HepG2 (cell line): Measurements from ENCODE around the gene PKP3. TPM values are rescaled to one million over a fixed set of nuclear protein-coding genes. Genes with fewer than 3 reads are reported as not detected.
"Not testable (repeated sequence)": the region's sequence is repeated elsewhere in the genome, so short reads cannot be mapped to it uniquely, and the experiment has no call there.

ENCODE experiments used
- ATAC-seq: fragments of 200-7000 bp; cut with Tn5 transposase; 3 replicates; pipeline ENCODE4 v1.9.1; 2020; ENCODE audit warnings: mild to moderate bottlenecking, moderate library complexity
- BruUV-seq: library from RNA; stranded (reverse); fragments of 400-500 nt; replicated peaks from 2 replicates; lab custom pipeline; 2021; lab: Mats Ljungman, UMichigan
- CTCF ChIA-PET: fragments of 300-600 bp; formaldehyde crosslinking; extraction: SDS; loops from one replicate; lab custom pipeline; 2021; ENCODE audit warnings: low total read pairs, inconsistent platforms, low intra/inter-chr PET ratio; lab: Yijun Ruan, JAX
- POLR2A ChIA-PET: fragments of 350-600 bp; sonication (Branson Sonifier 250); formaldehyde crosslinking; loops from one replicate; lab custom pipeline; 2020; ENCODE audit warnings: antibody characterized with exemption, inconsistent platforms; lab: Yijun Ruan, JAX
- DNase-seq: peaks from one replicate; pipeline ENCODE4 v3.0.0-alpha.2; 2015; ENCODE audit warnings: low spot score
- FAIRE-seq: peaks from 3 replicates; lab custom pipeline; 2011; peaks lifted over from hg19 to GRCh38; lab: Jason Lieb, UNC
- H2AFZ ChIP-seq: one replicate; pipeline ENCODE4 v1.6.1; 2011; ENCODE audit warnings: low read length, inconsistent platforms
- H3K27ac ChIP-seq: fragments of 300-600 bp; 3 replicates; pipeline ENCODE4 v1.8.0; 2011; ENCODE audit warnings: mixed run types, mild to moderate bottlenecking, mixed read lengths, low read length, inconsistent platforms; ENCODE audit not compliant: insufficient read depth; ENCODE audit errors: extremely low read length
- H3K27me3 ChIP-seq, 2 experiments: fragments of 200-600 bp in 1 of 2; 2 replicates in 1 of 2; 3 replicates in 1 of 2; pipeline versions ENCODE4 v1.6.0 to v1.8.0; 2011; ENCODE audit warnings: low read length in 2 of 2, mild to moderate bottlenecking in 2 of 2, moderate library complexity in 2 of 2, inconsistent platforms in 1 of 2; ENCODE audit not compliant: insufficient read depth in 2 of 2, control insufficient read depth in 1 of 2
- H3K36me3 ChIP-seq, 2 experiments: fragments of 200-600 bp in 1 of 2; replicated peaks in 1 of 2; 2 replicates in 1 of 2; 3 replicates in 1 of 2; pipeline versions ENCODE4 v1.5.1 to v1.8.0; 2011; ENCODE audit warnings: low read length in 2 of 2, inconsistent platforms in 1 of 2; ENCODE audit not compliant: insufficient read depth in 2 of 2, control insufficient read depth in 1 of 2
- H3K4me1 ChIP-seq: 2 replicates; pipeline ENCODE4 v1.5.1; 2012; ENCODE audit warnings: low read length, inconsistent platforms; ENCODE audit not compliant: insufficient read depth
- H3K4me2 ChIP-seq: 2 replicates; pipeline ENCODE4 v1.6.0; 2011; ENCODE audit warnings: low read depth, low read length, inconsistent platforms
- H3K4me3 ChIP-seq, 3 experiments: fragments of 200-600 bp in 1 of 3; sonication (generic), shearing (Covaris generic) in 1 of 3; replicated peaks in 1 of 3; 2 replicates each; pipeline ENCODE4 v1.5.1; 2011 to 2016; ENCODE audit warnings: low read length in 3 of 3, inconsistent platforms in 2 of 3, low read depth in 2 of 3, mild to moderate bottlenecking in 2 of 3, control low read depth in 1 of 3, mixed read lengths in 1 of 3; ENCODE audit not compliant: insufficient read depth in 1 of 3
- H3K79me2 ChIP-seq: one replicate; pipeline ENCODE4 v1.6.1; 2011; ENCODE audit warnings: low read length, inconsistent platforms; ENCODE audit not compliant: insufficient read depth
- H3K9ac ChIP-seq: 2 replicates; pipeline ENCODE4 v1.6.0; 2011; ENCODE audit warnings: mild to moderate bottlenecking, low read depth, low read length, inconsistent platforms; ENCODE audit not compliant: insufficient read depth
- H3K9me3 ChIP-seq: 2 replicates; pipeline ENCODE4 v1.5.1; 2012; ENCODE audit warnings: mild to moderate bottlenecking, low read length
- H4K20me1 ChIP-seq: 2 replicates; pipeline ENCODE4 v1.6.0; 2011; ENCODE audit warnings: inconsistent platforms, mild to moderate bottlenecking, low read length, moderate library complexity; ENCODE audit not compliant: insufficient read depth
- CBX5 ChIP-seq: sonication (generic); formaldehyde crosslinking; IDR thresholded peaks from 2 replicates; pipeline ENCODE4 v1.4.0; 2020; ENCODE audit warnings: missing genetic modification reagents, borderline replicate concordance
- ZBTB38 ChIP-seq: sonication (generic); formaldehyde crosslinking; IDR thresholded peaks from 2 replicates; pipeline ENCODE4 v1.5.1; 2020; ENCODE audit warnings: mild to moderate bottlenecking, missing genetic modification reagents
- WGBS: methylation state at CpG from one replicate; pipeline ENCODE4 v1.1.6; 2017; ENCODE audit warnings: low lambda C conversion rate; 5-methylcytosine and 5-hydroxymethylcytosine counted together
- in situ Hi-C: cut with HindIII; loops from 2 replicates; pipeline ENCODE4 v1.10.0; 2017; ENCODE audit warnings: low pct_unique_long_range_greater_than_20kb; ENCODE audit not compliant: extremely low pct_ligation_motif_present
- intact Hi-C: fragments of 100-400 bp; cut with micrococcal nuclease; formaldehyde crosslinking; loops from one replicate; pipeline ENCODE4 v1.10.0; 2022; ENCODE audit not compliant: unreplicated experiment
- polyA plus RNA-seq, 8 experiments: library from polyadenylated mRNA; depleted of rRNA in 3 of 8; stranded (reverse) in 7 of 8; unstranded in 1 of 8; fragments of >200 nt; fragmentation: Illumina TruSeq in 4 of 8; extraction: Trizol in 4 of 8; gene quantifications; 2 replicates each; pipeline versions ENCODE4 v1.2.1 to v1.2.3, GENCODE V29; 2011 to 2016; ENCODE audit warnings: low read depth in 4 of 8, missing spikeins in 1 of 8, mixed read lengths in 1 of 8; ENCODE audit not compliant: insufficient read depth in 1 of 8
- total RNA-seq, 5 experiments: library from RNA; depleted of rRNA; stranded (reverse); fragments of >200 nt; fragmentation: Illumina TruSeq; extraction: Trizol; gene quantifications; 2 replicates each; pipeline ENCODE4 v1.2.3, GENCODE V29; 2016; ENCODE audit warnings: low read depth in 1 of 5

PKP3 gene
- total and polyA plus RNA-seq, 2 of the 13 experiments (the other 11 are each of a cell fraction or from before 2014, with no cell fraction given): 18.0 to 28.7 TPM

- in situ Hi-C loops, ATAC-seq, H3K27ac ChIP-seq, POLR2A ChIA-PET, H4K20me1 ChIP-seq, H2AFZ ChIP-seq, FAIRE-seq, H3K4me2 ChIP-seq, H3K9me3 ChIP-seq, H3K27me3 ChIP-seq, CTCF ChIA-PET, DNase-seq, H3K4me3 ChIP-seq, H3K9ac ChIP-seq, H3K79me2 ChIP-seq, intact Hi-C loops, H3K36me3 ChIP-seq, BruUV-seq: not testable (repeated sequence)
- peak; percentile 55; the same call in 1 of the 2 replicates for TF ChIP-seq ZBTB38 (CRISPR knock-in tag)
- peaks cover 56% of the 10 kb centered on the region for H3K4me1 ChIP-seq
- 83% methylated on average over 15 of the region's 16 CpGs for WGBS
Observed at GRCh38 chr11:350033-350722, 43.8 kb upstream of the PKP3 start.

GRCh38 chr11:350723-351255 is 43.2 kb upstream of the PKP3 start:
- WGBS: 83% methylated on average over 16 of the region's 18 CpGs
- ChIA-PET POLR2A (no interaction called here), CTCF (no interaction called here)
- Histone ChIP-seq H4K20me1 (no peaks in the 10 kb centered on the region), H3K9ac (no peak overlapping the region), H3K27ac (no peak overlapping the region), H3K4me1 (peaks cover 62% of the 10 kb centered on the region), H3K27me3 (no peaks in the 10 kb centered on the region; a peak in 1 of 5 replicates), H3K4me3 (no peak overlapping the region), H3K36me3 (no peaks in the 10 kb centered on the region), H3K4me2 (no peak overlapping the region), H3K9me3 (no peaks in the 10 kb centered on the region), H3K79me2 (no peaks in the 10 kb centered on the region), H2AFZ (no peak overlapping the region)
- ATAC-seq (no peak), DNase-seq (no peak), FAIRE-seq (no peak)
- in situ Hi-C loops: no loop called here
- intact Hi-C loops: no loop called here
- BruUV-seq: no TSS peak
- TF ChIP-seq CBX5 (CRISPR knock-in tag) (no peak), ZBTB38 (CRISPR knock-in tag) (peak; percentile 32; the same call in 1 of the 2 replicates)
